GM12875 (cell line): ENCODE measurements around the gene SLC2A14.
"Not testable (repeated sequence)": the region's sequence is repeated elsewhere in the genome, so short reads cannot be mapped to it uniquely, and the experiment has no call there.

ENCODE experiments used
- H3K4me3 ChIP-seq: one replicate; pipeline ENCODE4 v1.5.1; 2011; ENCODE audit warnings: low read depth, low read length, control low read depth
- CTCF ChIP-seq: IDR thresholded peaks from 2 replicates; pipeline ENCODE4 v1.5.1; 2011; ENCODE audit warnings: low read depth, mild to moderate bottlenecking, control low read depth, inconsistent platforms, low read length, moderate library complexity, borderline replicate concordance; ENCODE audit not compliant: insufficient read depth

SLC2A14 gene

GRCh38 chr12:7877420-7877819 is 4.7 kb upstream of the SLC2A14 start:
- no peak overlapping the region for H3K4me3 ChIP-seq
- no peak for TF ChIP-seq CTCF

GRCh38 chr12:7870335-7870734 is 2.4 kb downstream of the SLC2A14 start:
- TF ChIP-seq CTCF: no peak

GRCh38 chr12:7869137-7869536 is 3.6 kb downstream of the SLC2A14 start:
- TF ChIP-seq CTCF: no peak

More at GRCh38 chr12:7870335-7870734, 2.4 kb downstream of the SLC2A14 start:
- no peak overlapping the region for H3K4me3 ChIP-seq

GRCh38 chr12:7868391-7868790 is 4.3 kb downstream of the SLC2A14 start:
- H3K4me3 ChIP-seq: no peak overlapping the region
- no peak for TF ChIP-seq CTCF

More at GRCh38 chr12:7869137-7869536, 3.6 kb downstream of the SLC2A14 start:
- no peak overlapping the region for H3K4me3 ChIP-seq

- no peak overlapping the region for H3K4me3 ChIP-seq
- TF ChIP-seq CTCF: no peak
Measured at GRCh38 chr12:7864601-7865150, 8.0 kb downstream of the SLC2A14 start.

GRCh38 chr12:7862814-7863348 is 9.8 kb downstream of the SLC2A14 start:
- H3K4me3 ChIP-seq: not testable (repeated sequence)

- not testable (repeated sequence) for H3K4me3 ChIP-seq
Measured at GRCh38 chr12:7862301-7862700, 10.4 kb downstream of the SLC2A14 start.

- no peak for TF ChIP-seq CTCF
- H3K4me3 ChIP-seq: no peak overlapping the region
Measured at GRCh38 chr12:7859552-7859951, 13.2 kb downstream of the SLC2A14 start.
